Upper lobe of left lung (tissue), 6 donors: ENCODE results near the gene MYH9. TPM values are rescaled to one million over a fixed set of nuclear protein-coding genes. Genes with fewer than 3 reads are reported as not detected.
A peak's percentile ranks its signal among the peaks of the same experiment; 100 is the strongest.

Source experiments
- ATAC-seq, 2 donors: fragments of 200-7000 bp; cut with Tn5 transposase; one replicate each; pipeline ENCODE4 v1.9.1; 2022; ENCODE audit warnings: mild to moderate bottlenecking in 2 of 2, moderate library complexity in 2 of 2; ENCODE audit not compliant: low FRiP score in 2 of 2
- DNase-seq, 2 donors: peaks; one replicate each; pipeline ENCODE4 v3.0.0-alpha.2; 2019 to 2020
- H3K27ac ChIP-seq, 4 donors: fragments of 200-600 bp; sonication (generic); one replicate each; pipeline ENCODE4 v1.5.1; 2016 to 2019
- H3K27me3 ChIP-seq, 4 donors: fragments of 200-600 bp; sonication (generic); one replicate each; pipeline ENCODE4 v1.5.1; 2017 to 2019
- H3K36me3 ChIP-seq, 4 donors: fragments of 200-600 bp; sonication (generic); one replicate each; pipeline ENCODE4 v1.5.1; 2016 to 2019
- H3K4me1 ChIP-seq, 4 donors: fragments of 200-600 bp; sonication (generic); one replicate each; pipeline ENCODE4 v1.5.1; 2018 to 2019
- H3K4me3 ChIP-seq, 4 donors: fragments of 200-600 bp; sonication (generic); one replicate each; pipeline ENCODE4 v1.5.1; 2017 to 2019; ENCODE audit warnings: mild to moderate bottlenecking in 2 of 4, moderate library complexity in 1 of 4
- H3K9me3 ChIP-seq, 4 donors: fragments of 200-600 bp; sonication (generic); one replicate each; pipeline ENCODE4 v1.5.1; 2018 to 2019
- EP300 ChIP-seq, 4 donors: sonication (generic); formaldehyde crosslinking; IDR thresholded peaks; one replicate each; pipeline ENCODE4 v1.5.1; 2017; ENCODE audit warnings: antibody characterized with exemption in 4 of 4, control low read depth in 2 of 4
- POLR2A ChIP-seq, 4 donors: fragments of 450-650 bp; IDR thresholded peaks; one replicate each; pipeline ENCODE4 v1.5.1; 2016 to 2017; ENCODE audit warnings: antibody characterized with exemption in 4 of 4, mild to moderate bottlenecking in 2 of 4
- POLR2AphosphoS5 ChIP-seq, 2 donors: sonication (generic); formaldehyde crosslinking; IDR thresholded peaks; one replicate each; pipeline ENCODE4 v1.5.1; 2017; ENCODE audit warnings: antibody characterized with exemption in 2 of 2
- WGBS, 2 donors: methylation state at CpG; one replicate each; pipeline ENCODE4 v1.1.5; 2017 to 2018; 5-methylcytosine and 5-hydroxymethylcytosine counted together
- total RNA-seq, 6 donors: library from RNA; depleted of rRNA in 4 of 6; stranded (reverse); fragments of >200 nt in 4 of 6; gene quantifications; one replicate each; pipeline versions ENCODE4 v1.1.0 to v1.2.1, GENCODE V29; 2016 to 2021
- TF ChIP-seq, protein P1 (sequence below), 6 experiments: fragments of 450-650 bp in 4 of 6; fragments of 200-600 bp in 2 of 6; sonication (generic) in 2 of 6; IDR thresholded peaks; one replicate each; pipeline ENCODE4 v1.5.1; 2016 to 2019; ENCODE audit warnings: antibody characterized with exemption in 6 of 6
- donor health status: DM: no; HTN: no; CAD: no; lungs with moderate emphysema.
- donor health status: DM: no; HTN: yes; CAD: no; lungs with severe emphysema.

MYH9 gene
- total RNA-seq, 6 donors from 2014 or later = 486 to 925 (median 599) TPM

DNA sequence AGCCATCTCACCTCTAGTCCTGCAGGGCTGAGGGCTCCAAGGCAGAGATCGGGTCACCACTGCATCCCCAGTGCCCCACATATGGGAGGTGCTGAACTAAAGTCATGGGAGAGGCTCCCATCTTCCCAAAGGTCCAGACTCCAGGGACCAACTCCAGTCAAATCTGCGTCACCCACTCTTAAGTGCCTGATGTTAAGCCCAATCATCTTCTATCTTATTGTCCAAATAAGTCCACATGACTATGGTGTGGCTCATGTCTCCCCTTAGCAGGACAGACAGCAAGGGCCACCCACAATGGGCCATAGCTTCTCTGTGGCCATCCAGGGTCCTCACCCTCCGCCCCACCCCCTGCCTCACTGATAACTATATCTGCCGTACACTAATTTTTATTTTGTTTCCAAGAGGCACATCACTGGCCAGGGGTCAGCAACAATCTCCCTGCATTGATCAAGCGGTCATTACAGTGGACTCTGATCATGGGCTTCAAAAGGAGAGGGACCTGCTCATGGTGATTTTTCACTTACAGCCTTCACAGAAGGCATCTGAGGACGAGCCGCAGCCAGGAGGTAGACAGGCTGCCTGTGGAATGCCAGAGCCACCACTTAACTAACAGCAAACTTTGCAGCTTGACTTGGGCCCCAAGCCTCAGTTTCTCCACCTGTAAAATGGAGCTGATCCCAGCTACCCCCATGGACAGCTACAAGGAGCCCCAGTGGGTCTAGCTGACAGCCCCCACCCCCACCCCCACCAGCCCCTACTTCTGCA is 23.3 kb downstream of the MYH9 start:
- Histone ChIP-seq H3K4me1 (peaks cover 99 to 100% (median 100%) of the 10 kb centered on the region in 4 donors), H3K36me3 (peaks cover 0 to 20% (median 3%) of the 10 kb centered on the region in 4 donors), H3K9me3 (no peaks in the 10 kb centered on the region), H3K27me3 (no peaks in the 10 kb centered on the region), H3K4me3 (no peak overlapping the region), H3K27ac (peak overlapping the region; percentile 76 to 95 (median 82))
- WGBS, 2 donors = 78 to 82% methylated on average over 7 of the region's 7 CpGs
- TF ChIP-seq POLR2A (IDR thresholded peaks at IDR 0.05) (no peak), POLR2AphosphoS5 (IDR thresholded peaks at IDR 0.05) (no peak), EP300 (IDR thresholded peaks at IDR 0.05) (no peak)
- TF ChIP-seq, protein P1, sequence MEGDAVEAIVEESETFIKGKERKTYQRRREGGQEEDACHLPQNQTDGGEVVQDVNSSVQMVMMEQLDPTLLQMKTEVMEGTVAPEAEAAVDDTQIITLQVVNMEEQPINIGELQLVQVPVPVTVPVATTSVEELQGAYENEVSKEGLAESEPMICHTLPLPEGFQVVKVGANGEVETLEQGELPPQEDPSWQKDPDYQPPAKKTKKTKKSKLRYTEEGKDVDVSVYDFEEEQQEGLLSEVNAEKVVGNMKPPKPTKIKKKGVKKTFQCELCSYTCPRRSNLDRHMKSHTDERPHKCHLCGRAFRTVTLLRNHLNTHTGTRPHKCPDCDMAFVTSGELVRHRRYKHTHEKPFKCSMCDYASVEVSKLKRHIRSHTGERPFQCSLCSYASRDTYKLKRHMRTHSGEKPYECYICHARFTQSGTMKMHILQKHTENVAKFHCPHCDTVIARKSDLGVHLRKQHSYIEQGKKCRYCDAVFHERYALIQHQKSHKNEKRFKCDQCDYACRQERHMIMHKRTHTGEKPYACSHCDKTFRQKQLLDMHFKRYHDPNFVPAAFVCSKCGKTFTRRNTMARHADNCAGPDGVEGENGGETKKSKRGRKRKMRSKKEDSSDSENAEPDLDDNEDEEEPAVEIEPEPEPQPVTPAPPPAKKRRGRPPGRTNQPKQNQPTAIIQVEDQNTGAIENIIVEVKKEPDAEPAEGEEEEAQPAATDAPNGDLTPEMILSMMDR (IDR thresholded peaks at IDR 0.05) = no peak
- no peak for DNase-seq
- ATAC-seq = no peak

- Histone ChIP-seq H3K4me3 (no peak overlapping the region), H3K4me1 (peaks cover 99 to 100% (median 100%) of the 10 kb centered on the region in 4 donors), H3K27ac (peak overlapping the region; percentile 75 to 95 (median 82)), H3K27me3 (no peaks in the 10 kb centered on the region), H3K9me3 (no peaks in the 10 kb centered on the region), H3K36me3 (peaks cover 0 to 17% (median 3%) of the 10 kb centered on the region in 4 donors)
- WGBS, 2 donors = 58 to 69% methylated on average over 3 to 4 of the region's 4 CpGs
- DNase-seq (no peak), ATAC-seq (no peak)
- TF ChIP-seq POLR2AphosphoS5 (IDR thresholded peaks at IDR 0.05) (no peak), POLR2A (IDR thresholded peaks at IDR 0.05) (no peak), EP300 (IDR thresholded peaks at IDR 0.05) (no peak)
- TF ChIP-seq, protein P1 (IDR thresholded peaks at IDR 0.05) = no peak
These were observed 24.3 kb downstream of the MYH9 start for GRCh38 chr22:36363349-36363981.

DNA sequence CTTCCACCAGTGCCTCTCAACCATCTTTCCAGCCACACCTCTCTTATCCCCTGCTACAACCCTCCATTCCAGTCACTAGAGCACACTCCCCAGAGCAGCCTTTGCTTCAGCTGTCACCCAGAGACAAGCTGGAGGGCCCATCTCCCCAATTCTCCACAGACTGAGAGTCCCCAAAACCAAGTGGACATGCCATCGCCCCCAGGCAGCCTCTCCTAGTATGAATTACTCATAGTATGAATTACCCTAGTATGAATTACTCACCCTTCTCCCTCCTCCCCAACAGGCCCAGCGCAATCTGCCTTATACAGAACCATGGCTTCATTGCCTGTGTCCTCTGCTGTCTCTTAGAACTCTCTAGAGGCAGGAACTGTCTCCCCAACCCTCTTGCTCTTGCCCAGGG is 24.8 kb downstream of the MYH9 start:
- peaks cover 0 to 17% (median 3%) of the 10 kb centered on the region in 4 donors for H3K36me3 ChIP-seq
- DNase-seq (no peak), ATAC-seq (peak in 1 of 2 donors; percentile 2)
- TF ChIP-seq POLR2A (IDR thresholded peaks at IDR 0.05) = no peak
- TF ChIP-seq POLR2AphosphoS5 (IDR thresholded peaks at IDR 0.05) = no peak
- TF ChIP-seq, protein P1 (IDR thresholded peaks at IDR 0.05) = no peak
- TF ChIP-seq EP300 (IDR thresholded peaks at IDR 0.05) = no peak
- H3K9me3 ChIP-seq = no peaks in the 10 kb centered on the region
- 67 to 68% methylated on average over 2 of the region's 2 CpGs for WGBS, 2 donors
- peak overlapping the region; percentile 75 to 95 (median 82) for H3K27ac ChIP-seq
- no peak overlapping the region for H3K4me3 ChIP-seq
- no peaks in the 10 kb centered on the region for H3K27me3 ChIP-seq
- H3K4me1 ChIP-seq = peaks cover 99 to 100% (median 100%) of the 10 kb centered on the region in 4 donors

- peaks cover 0 to 17% (median 1%) of the 10 kb centered on the region in 4 donors for H3K36me3 ChIP-seq
- 65 to 70% methylated on average over 4 of the region's 4 CpGs for WGBS, 2 donors
- DNase-seq = no peak
- no peak for ATAC-seq
- peak overlapping the region; percentile 75 to 95 (median 82) for H3K27ac ChIP-seq
- H3K4me3 ChIP-seq = no peak overlapping the region
- no peaks in the 10 kb centered on the region for H3K9me3 ChIP-seq
- TF ChIP-seq, protein P1 (IDR thresholded peaks at IDR 0.05) = no peak
- TF ChIP-seq POLR2A (IDR thresholded peaks at IDR 0.05) = no peak
- no peak for TF ChIP-seq POLR2AphosphoS5 (IDR thresholded peaks at IDR 0.05)
- no peak for TF ChIP-seq EP300 (IDR thresholded peaks at IDR 0.05)
- H3K27me3 ChIP-seq = no peaks in the 10 kb centered on the region
- H3K4me1 ChIP-seq = peaks cover 99 to 100% (median 100%) of the 10 kb centered on the region in 4 donors
These were observed 25.7 kb downstream of the MYH9 start for GRCh38 chr22:36362075-36362474.
